ENCODE results near the gene MCAM.

MCAM gene

DNA sequence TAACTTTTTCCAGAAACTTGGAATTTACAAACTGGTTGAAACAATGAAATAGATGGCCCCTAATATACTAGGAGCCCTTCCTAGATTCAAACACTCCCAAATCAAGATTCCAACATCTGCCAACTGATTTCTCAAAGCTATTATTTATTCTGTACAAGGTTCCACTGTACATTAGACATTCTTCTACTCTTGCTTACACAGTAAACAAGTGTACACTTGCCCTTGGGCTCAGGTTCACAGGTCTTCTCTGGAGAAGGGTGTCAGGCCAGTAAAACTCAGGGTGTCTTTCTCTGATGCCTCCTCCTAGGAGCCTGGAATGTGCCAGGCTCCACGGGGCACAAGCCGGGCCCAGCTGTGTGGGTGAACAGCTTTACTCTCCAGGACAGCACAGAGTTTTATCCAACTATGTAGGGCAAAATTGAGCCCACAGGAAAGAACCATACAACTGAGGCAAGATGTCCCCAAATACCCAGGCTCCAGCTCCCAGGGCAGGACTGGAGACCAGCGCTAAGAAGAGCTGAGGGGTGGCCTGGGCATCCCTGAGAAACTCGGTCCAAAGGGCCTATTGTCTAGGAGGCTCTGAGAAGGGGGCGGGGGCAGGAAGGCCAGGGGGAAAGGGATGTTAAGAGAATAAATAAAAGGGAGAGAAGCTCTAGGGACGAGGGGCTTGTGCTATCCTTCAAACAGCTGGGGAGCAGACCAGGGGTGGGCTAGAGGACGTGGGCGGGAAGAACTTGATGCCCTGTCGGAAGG, 38.3 kb upstream of the MCAM start:
- DNase-seq (ENCODE audit: extremely low read depth, insufficient read length): no peak
- no peaks in the 10 kb centered on the region for H3K36me3 ChIP-seq (ENCODE audit: control insufficient read depth, insufficient read depth, low read length)
- no peaks in the 10 kb centered on the region for H3K27me3 ChIP-seq (replicated peaks; ENCODE audit: control insufficient read depth, insufficient read depth, low read length)
- no peak for TF ChIP-seq CTCF (IDR thresholded peaks at IDR 0.05; ENCODE audit: insufficient read depth, low read length, poor library complexity, severe bottlenecking)
- H3K4me3 ChIP-seq (replicated peaks; ENCODE audit: low read depth, low read length): no peak overlapping the region

DNA sequence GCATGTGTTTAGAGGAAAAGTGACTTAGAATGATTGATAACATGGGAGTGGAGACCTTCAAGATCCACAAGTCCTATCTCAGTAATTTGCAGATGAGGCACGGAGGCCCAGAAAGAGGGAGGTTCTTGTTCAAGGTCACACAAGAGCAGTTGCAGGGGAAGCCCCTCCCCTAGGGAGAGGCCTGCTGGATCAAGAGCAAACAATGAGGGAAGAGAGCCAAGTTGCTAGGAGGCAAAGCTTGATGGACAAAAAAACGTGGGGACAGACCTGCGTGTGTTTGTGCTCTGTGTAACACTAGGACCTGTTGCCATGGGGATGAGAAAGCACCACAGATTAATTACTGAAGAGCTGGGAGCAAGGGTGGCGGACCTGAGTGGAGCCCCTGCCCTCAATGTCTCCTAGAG, 35.9 kb upstream of the MCAM start:
- H3K36me3 ChIP-seq (ENCODE audit: control insufficient read depth, insufficient read depth, low read length): no peaks in the 10 kb centered on the region
- no peak overlapping the region for H3K4me3 ChIP-seq (replicated peaks; ENCODE audit: low read depth, low read length)
- no peak for DNase-seq (ENCODE audit: extremely low read depth, insufficient read length)
- H3K27me3 ChIP-seq (replicated peaks; ENCODE audit: control insufficient read depth, insufficient read depth, low read length): no peaks in the 10 kb centered on the region
- TF ChIP-seq CTCF (IDR thresholded peaks at IDR 0.05; ENCODE audit: insufficient read depth, low read length, poor library complexity, severe bottlenecking): no peak

GRCh38 chr11:119351232-119351631, 34.3 kb upstream of the MCAM start:
- H3K4me3 ChIP-seq (replicated peaks; ENCODE audit: low read depth, low read length): no peak overlapping the region
- no peaks in the 10 kb centered on the region for H3K36me3 ChIP-seq (ENCODE audit: control insufficient read depth, insufficient read depth, low read length)
- DNase-seq (ENCODE audit: extremely low read depth, insufficient read length): no peak
- H3K27me3 ChIP-seq (replicated peaks; ENCODE audit: control insufficient read depth, insufficient read depth, low read length): no peaks in the 10 kb centered on the region; the same call in 1 of the 2 replicates
- no peak for TF ChIP-seq CTCF (IDR thresholded peaks at IDR 0.05; ENCODE audit: insufficient read depth, low read length, poor library complexity, severe bottlenecking)

GRCh38 chr11:119350302-119350701, 33.4 kb upstream of the MCAM start:
- H3K27me3 ChIP-seq (replicated peaks; ENCODE audit: control insufficient read depth, insufficient read depth, low read length): no peaks in the 10 kb centered on the region; the same call in 1 of the 2 replicates
- no peaks in the 10 kb centered on the region for H3K36me3 ChIP-seq (ENCODE audit: control insufficient read depth, insufficient read depth, low read length)
- no peak for DNase-seq (ENCODE audit: extremely low read depth, insufficient read length)
- no peak overlapping the region for H3K4me3 ChIP-seq (replicated peaks; ENCODE audit: low read depth, low read length)
- TF ChIP-seq CTCF (IDR thresholded peaks at IDR 0.05; ENCODE audit: insufficient read depth, low read length, poor library complexity, severe bottlenecking): no peak

GRCh38 chr11:119347940-119348605, 31.1 kb upstream of the MCAM start:
- DNase-seq (ENCODE audit: extremely low read depth, insufficient read length): no peak
- no peak overlapping the region for H3K4me3 ChIP-seq (replicated peaks; ENCODE audit: low read depth, low read length)
- no peaks in the 10 kb centered on the region for H3K36me3 ChIP-seq (ENCODE audit: control insufficient read depth, insufficient read depth, low read length)
- H3K27me3 ChIP-seq (replicated peaks; ENCODE audit: control insufficient read depth, insufficient read depth, low read length): peaks cover 2% of the 10 kb centered on the region
- no peak for TF ChIP-seq CTCF (IDR thresholded peaks at IDR 0.05; ENCODE audit: insufficient read depth, low read length, poor library complexity, severe bottlenecking)
